ENCODE data around the gene DPM2. TPM values are rescaled to one million over a fixed set of nuclear protein-coding genes. Genes with fewer than 3 reads are reported as not detected.
A peak's percentile ranks its signal among the peaks of the same experiment; 100 is the strongest.

DPM2 gene
- polyA plus RNA-seq, 3 donors from 2014 or later = 48.0 to 79.7 (median 59.8) TPM

DNA sequence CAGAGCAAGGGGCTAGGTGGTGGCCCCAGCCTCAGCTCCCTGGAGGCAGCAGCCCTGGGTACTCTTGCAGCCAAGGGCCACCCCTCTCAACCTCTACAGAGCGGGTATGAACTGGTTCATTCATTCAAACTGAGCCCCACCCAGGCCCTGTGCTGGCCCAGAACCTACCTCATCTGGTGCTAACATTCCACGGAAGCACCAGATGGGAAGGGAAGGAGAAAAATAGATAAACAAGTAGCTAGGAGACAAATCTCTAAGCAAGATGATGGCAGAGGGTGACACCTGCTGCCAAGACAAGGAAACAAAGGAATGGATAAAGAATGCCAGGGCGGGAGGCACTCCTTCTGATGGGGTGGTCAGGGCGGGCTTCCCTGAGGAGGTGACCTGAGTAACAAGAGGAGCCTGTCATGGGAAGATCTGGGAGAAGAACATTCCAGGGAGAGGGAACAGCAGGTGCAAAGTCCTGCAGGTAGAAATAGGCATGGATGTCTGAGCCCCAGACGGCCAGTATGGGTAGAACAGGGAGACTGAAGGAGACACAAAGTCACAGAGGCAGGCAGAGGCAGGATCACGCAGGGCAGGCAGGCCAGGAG, 26.9 kb downstream of the DPM2 start:
- no peaks in the 10 kb centered on the region for H3K9me3 Mint-ChIP-seq
- DNase-seq = no peak
- H3K27me3 Mint-ChIP-seq (ENCODE audit: low read depth in 3 of 3) = peaks cover 7 to 11% (median 9%) of the 10 kb centered on the region in 3 donors
- H3K4me3 Mint-ChIP-seq = no peak overlapping the region
- peaks cover 8 to 25% (median 8%) of the 10 kb centered on the region in 3 donors for H3K36me3 Mint-ChIP-seq
- H3K4me1 Mint-ChIP-seq = peaks cover 22 to 29% of the 10 kb centered on the region in 2 donors
- H3K27ac Mint-ChIP-seq = peak overlapping the region in 3 of 6 donors; percentile 1 to 78 (median 58)

DNA sequence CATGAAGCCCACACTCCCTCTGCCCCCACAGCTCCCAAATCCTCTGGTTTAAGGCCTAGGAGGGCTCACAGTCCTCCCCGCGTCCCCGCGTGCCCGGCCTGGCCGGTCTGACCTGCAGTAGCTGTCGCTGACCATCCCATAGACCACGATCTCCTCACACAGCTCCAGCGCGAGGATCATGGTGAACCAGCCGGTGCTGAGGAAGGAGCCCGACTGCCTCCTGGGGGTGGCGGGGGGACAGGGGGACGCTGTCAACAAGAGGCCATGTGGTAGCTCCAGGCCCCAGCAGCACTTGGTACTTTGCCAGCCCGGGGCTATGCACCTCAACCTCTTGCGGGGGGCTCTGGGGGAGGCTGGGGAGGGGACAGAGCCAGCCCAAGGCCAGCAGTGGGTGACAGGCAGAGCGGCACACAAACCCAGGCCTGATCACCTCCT, 27.8 kb downstream of the DPM2 start:
- Mint-ChIP-seq H3K4me1 (peaks cover 26 to 31% of the 10 kb centered on the region in 2 donors), H3K9me3 (no peaks in the 10 kb centered on the region), H3K27ac (peak overlapping the region in 5 of 6 donors; percentile 29 to 84 (median 55)), H3K27me3 (ENCODE audit: low read depth in 3 of 3) (peaks cover 10 to 18% (median 18%) of the 10 kb centered on the region in 3 donors), H3K36me3 (peaks cover 8 to 25% (median 8%) of the 10 kb centered on the region in 3 donors), H3K4me3 (no peak overlapping the region)
- no peak for DNase-seq

DNA sequence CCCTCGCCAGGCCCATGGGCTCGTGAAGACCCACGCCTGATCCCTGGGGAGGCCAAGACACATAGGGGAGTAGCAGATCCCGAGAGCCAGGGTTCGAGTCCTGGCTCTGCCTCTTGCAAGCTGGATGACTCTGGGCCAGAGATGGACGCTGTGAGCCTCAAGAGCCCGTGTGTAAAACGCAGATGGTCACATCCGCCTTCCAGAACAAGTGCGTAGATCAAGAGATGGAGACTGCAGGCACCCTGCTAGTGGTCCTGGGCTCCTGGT, 29.1 kb downstream of the DPM2 start:
- H3K36me3 Mint-ChIP-seq = peaks cover 8 to 21% (median 8%) of the 10 kb centered on the region in 3 donors
- DNase-seq = no peak
- H3K27ac Mint-ChIP-seq = peak overlapping the region in 3 of 6 donors; percentile 35 to 99 (median 69)
- H3K4me1 Mint-ChIP-seq = peaks cover 39 to 44% of the 10 kb centered on the region in 2 donors
- H3K9me3 Mint-ChIP-seq = no peaks in the 10 kb centered on the region
- peaks cover 15 to 25% (median 24%) of the 10 kb centered on the region in 3 donors for H3K27me3 Mint-ChIP-seq (ENCODE audit: low read depth in 3 of 3)
- H3K4me3 Mint-ChIP-seq = no peak overlapping the region

- DNase-seq = no peak
- peaks cover 19 to 27% (median 27%) of the 10 kb centered on the region in 3 donors for H3K27me3 Mint-ChIP-seq (ENCODE audit: low read depth in 3 of 3)
- H3K4me3 Mint-ChIP-seq = no peak overlapping the region
- H3K9me3 Mint-ChIP-seq = no peaks in the 10 kb centered on the region
- peaks cover 44 to 49% of the 10 kb centered on the region in 2 donors for H3K4me1 Mint-ChIP-seq
- peak overlapping the region; percentile 99 to 100 (median 100) for H3K27ac Mint-ChIP-seq
- H3K36me3 Mint-ChIP-seq = peaks cover 8 to 20% (median 8%) of the 10 kb centered on the region in 3 donors
Observed at GRCh38 chr9:127907867-127908659, 29.6 kb downstream of the DPM2 start.

DNA sequence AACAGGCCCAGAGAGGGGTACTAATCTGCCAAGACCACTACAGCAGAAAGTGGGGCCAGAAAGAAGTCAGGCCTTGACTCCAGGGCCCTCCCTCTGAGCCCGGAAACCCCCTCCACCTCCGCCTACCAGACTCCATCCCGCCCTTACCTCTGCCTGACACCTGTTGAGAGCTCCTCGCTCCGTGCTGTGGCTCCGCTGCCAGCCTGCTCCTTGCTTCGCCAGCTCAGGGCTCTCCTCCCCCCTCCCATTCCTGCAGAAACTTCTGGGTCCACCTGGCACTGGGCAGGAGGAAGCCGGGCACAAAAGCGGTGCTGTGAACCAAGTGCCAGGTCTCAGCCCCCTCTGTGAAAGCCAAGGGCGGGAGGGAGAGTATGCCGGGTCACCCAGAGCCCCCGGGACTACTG, 31.9 kb downstream of the DPM2 start:
- H3K4me1 Mint-ChIP-seq = peaks cover 57 to 63% of the 10 kb centered on the region in 2 donors
- no peaks in the 10 kb centered on the region for H3K9me3 Mint-ChIP-seq
- peak overlapping the region; percentile 92 to 100 (median 94) for H3K4me3 Mint-ChIP-seq
- H3K36me3 Mint-ChIP-seq = peaks cover 3 to 6% (median 3%) of the 10 kb centered on the region in 3 donors
- peak; percentile 71 to 76 (median 75) for DNase-seq
- H3K27me3 Mint-ChIP-seq (ENCODE audit: low read depth in 3 of 3) = peaks cover 20 to 27% (median 27%) of the 10 kb centered on the region in 3 donors
- H3K27ac Mint-ChIP-seq = peak overlapping the region; percentile 99 to 100 (median 100)

- Mint-ChIP-seq H3K36me3 (peaks cover 0 to 3% (median 0%) of the 10 kb centered on the region in 3 donors), H3K4me3 (peak overlapping the region; percentile 92 to 100 (median 94)), H3K27ac (peak overlapping the region; percentile 99 to 100 (median 100)), H3K4me1 (peaks cover 57 to 62% of the 10 kb centered on the region in 2 donors), H3K9me3 (no peaks in the 10 kb centered on the region), H3K27me3 (ENCODE audit: low read depth in 3 of 3) (peaks cover 20 to 27% (median 27%) of the 10 kb centered on the region in 3 donors)
- peak; percentile 76 to 77 (median 76) for DNase-seq
Observed at GRCh38 chr9:127905004-127905728, 32.5 kb downstream of the DPM2 start.

DNA sequence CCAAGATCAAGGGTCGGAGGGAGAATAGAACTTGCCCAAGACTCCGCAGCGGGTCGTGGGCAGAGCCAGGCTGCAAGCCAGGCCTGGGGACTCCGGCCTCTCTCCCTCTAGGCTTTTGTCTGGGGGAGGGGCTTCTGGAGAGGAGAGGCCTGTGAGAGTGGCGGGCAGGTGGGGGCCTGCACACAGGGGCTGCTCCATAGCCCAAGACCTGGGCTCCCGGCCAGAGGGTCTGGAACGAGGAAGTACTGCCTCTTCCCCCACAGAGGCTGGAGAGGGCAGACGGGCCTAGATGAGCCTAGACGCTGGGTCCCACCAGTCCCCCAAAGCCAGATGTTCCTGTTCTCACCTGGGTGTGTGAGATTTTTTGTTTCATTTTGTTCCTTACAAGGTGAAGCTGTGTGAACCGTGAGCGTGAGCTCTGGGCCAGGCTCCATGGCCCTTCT, 33.1 kb downstream of the DPM2 start:
- H3K27me3 Mint-ChIP-seq (ENCODE audit: low read depth in 3 of 3) = peaks cover 23 to 27% (median 27%) of the 10 kb centered on the region in 3 donors
- DNase-seq = no peak
- H3K27ac Mint-ChIP-seq = peak overlapping the region; percentile 99 to 100 (median 100)
- peaks cover 0 to 3% (median 0%) of the 10 kb centered on the region in 3 donors for H3K36me3 Mint-ChIP-seq
- peak overlapping the region; percentile 92 to 100 (median 94) for H3K4me3 Mint-ChIP-seq
- H3K9me3 Mint-ChIP-seq = no peaks in the 10 kb centered on the region
- peaks cover 62 to 63% of the 10 kb centered on the region in 2 donors for H3K4me1 Mint-ChIP-seq

DNA sequence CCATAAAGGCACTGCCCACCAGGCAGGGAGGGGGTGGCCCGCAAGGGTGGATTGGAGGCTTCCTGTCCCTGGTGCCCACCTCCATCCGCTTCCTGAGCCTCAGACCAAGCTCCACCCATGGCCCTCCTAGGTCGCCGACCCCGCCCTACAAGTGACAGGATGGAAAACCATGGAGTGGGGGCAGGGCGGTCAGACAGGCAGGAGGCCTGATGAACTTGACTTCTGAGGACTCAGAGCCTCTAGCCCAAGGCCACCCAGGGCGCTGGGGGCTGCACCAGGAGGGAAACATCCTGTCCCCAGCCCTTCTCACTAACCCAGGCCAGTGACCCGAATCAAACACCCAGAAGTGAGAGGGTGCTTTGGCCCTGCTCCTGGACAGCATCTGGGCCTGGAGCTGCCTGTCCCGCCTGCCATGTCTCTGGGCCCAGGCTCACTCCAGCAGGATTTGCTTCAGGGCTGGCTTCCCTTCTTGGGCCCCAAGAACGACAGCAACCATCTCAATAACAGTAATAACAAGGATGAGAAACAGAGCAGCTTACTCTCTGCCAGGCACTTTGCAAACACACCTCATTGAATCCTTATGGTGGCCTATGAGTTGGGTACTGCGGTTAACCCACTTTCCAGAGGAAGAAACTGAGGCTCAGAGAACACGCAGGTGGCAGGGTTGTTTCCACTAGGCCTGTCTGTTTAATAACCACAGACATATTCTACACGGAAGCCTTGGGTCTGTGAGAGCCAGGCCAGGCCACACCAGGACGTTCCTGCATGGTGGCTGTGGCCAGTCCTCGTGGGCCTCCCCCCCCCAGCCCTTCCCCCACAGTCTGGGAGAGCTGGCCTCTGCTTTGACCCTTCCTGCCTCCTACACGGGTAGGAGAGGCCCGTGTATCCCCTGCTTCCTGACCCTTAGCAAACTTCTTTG, 33.8 kb downstream of the DPM2 start:
- peak overlapping the region; percentile 99 to 100 (median 100) for H3K27ac Mint-ChIP-seq
- peak; percentile 70 to 75 (median 72) for DNase-seq
- peaks cover 23 to 27% (median 27%) of the 10 kb centered on the region in 3 donors for H3K27me3 Mint-ChIP-seq (ENCODE audit: low read depth in 3 of 3)
- H3K4me3 Mint-ChIP-seq = peak overlapping the region; percentile 92 to 100 (median 94)
- peaks cover 62 to 63% of the 10 kb centered on the region in 2 donors for H3K4me1 Mint-ChIP-seq
- H3K36me3 Mint-ChIP-seq = peaks cover 0 to 3% (median 0%) of the 10 kb centered on the region in 3 donors
- no peaks in the 10 kb centered on the region for H3K9me3 Mint-ChIP-seq

DNA sequence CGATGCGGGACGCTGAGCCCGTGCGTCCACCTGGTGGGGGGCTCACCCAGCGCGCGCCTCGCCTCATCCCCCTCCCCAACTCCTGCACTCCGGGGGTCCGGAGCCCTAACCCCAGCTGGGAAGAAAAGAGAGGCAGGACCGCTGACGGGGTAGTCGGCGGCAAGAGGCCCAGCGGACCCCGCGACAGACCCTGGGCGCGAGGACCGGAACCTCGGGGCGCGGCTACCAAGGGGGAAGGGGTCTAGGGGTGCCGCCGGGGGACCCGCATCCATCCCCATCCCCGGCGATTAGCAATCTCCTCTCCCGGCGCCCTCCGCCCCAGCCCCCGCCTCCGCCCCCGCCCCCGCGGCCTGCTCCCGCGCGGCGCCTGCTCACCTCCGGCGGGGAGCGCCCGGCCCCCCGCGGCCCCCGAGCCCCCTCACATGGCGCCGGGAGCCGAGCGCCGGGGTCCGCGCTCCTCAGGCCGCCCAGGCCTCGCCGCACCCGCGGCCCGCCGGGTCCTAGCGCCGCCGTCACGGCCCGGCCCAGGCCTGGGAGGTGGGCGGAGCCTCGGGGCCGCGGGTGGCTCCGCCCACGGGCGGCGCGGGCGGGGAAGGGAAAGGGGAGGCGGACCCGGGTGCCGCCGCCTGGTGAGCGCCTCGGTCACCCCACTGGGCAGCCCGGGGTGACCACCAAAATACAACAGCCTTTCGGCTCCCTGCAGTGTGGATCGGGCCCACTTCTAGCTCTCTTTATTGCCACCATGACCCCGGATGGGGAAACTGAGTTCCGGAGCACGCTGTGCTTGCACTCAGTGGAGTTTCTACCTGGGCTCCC, 38.3 kb downstream of the DPM2 start, which contains the start of gene ST6GALNAC6:
Gene ST6GALNAC6 (minus strand): TSS at position 476 of the 816 bp plus-strand sequence. CDS start 1,622 bp downstream, outside the sequence.
- H3K27ac Mint-ChIP-seq = peak within 1 kb of the TSS; percentile 66 to 90 (median 88)
- no peaks in the 10 kb centered on the region for H3K9me3 Mint-ChIP-seq
- peak within 1 kb of the TSS; percentile 83 to 89 (median 87) for H3K4me3 Mint-ChIP-seq
- H3K36me3 Mint-ChIP-seq = peaks cover 14 to 22% (median 17%) of the 10 kb centered on the region in 3 donors
- peak; percentile 72 to 75 (median 72) for DNase-seq
- H3K4me1 Mint-ChIP-seq = peaks cover 64 to 66% of the 10 kb centered on the region in 2 donors
- H3K27me3 Mint-ChIP-seq (ENCODE audit: low read depth in 3 of 3) = peaks cover 6 to 12% (median 10%) of the 10 kb centered on the region in 3 donors

DNA sequence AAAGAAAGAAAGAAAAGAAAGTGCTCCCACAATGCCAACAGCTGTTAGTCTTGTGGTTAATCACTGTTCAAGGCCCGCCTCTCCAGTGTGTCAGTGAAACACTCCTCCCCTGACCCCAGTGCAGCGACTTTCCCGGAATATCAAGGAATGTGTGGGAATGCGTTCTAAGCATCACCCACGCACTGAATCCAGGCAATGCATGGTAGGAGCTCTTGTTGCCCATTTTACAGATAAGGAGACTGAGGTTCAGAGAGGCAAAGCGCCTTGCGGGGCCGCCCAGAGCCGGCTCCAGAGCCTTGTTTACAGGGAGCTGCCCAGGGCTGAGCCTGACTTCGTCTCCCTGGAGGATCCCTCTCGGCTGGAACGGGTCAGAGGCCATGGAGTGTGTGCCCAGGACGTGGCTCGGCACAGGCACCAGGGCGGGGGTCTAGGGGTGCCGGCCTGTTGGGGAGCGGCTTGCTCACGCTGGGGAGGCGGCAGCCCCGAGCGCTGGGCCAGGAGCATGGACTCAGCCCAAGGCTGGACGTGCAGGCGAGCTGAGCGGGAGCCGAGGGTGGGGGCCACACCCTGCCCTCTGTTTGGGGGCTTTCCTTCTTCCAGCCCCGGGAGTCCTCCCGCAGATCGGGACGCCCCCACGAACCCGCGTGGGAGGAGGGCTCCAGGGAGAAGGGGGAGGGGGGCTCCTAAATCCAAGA, 39.1 kb downstream of the DPM2 start:
- peaks cover 21 to 30% (median 24%) of the 10 kb centered on the region in 3 donors for H3K36me3 Mint-ChIP-seq
- no peak for DNase-seq
- no peaks in the 10 kb centered on the region for H3K9me3 Mint-ChIP-seq
- H3K27me3 Mint-ChIP-seq (ENCODE audit: low read depth in 3 of 3) = peaks cover 3 to 7% (median 3%) of the 10 kb centered on the region in 3 donors
- peak overlapping the region; percentile 83 to 89 (median 87) for H3K4me3 Mint-ChIP-seq
- H3K27ac Mint-ChIP-seq = peak overlapping the region; percentile 57 to 90 (median 88)
- H3K4me1 Mint-ChIP-seq = peaks cover 59 to 66% of the 10 kb centered on the region in 2 donors

DNA sequence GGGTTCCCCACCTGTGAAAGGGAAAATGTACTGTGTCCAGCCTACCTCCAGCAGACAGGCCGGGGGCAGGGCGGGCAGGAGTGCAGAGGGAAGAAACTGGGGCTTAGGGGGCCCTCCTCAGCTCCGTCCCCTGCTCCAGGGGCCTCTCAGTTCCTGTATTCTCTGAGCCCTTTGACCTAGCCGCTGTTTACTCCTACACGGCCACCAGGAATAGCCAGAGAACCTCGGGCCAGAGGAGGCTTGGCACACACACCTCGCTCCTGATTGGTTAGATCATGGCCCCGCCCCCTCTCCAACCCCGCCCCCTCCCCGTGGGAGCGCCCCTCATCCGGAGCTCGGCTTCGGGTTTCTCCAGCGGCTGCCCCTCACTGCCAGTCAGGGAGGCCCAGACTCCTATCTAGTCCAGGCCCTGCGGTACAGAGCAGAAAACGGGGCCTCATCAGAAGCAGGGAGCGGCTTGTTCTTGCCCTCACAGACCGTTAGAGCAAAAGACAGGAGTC, 40.4 kb downstream of the DPM2 start:
- peaks cover 0 to 2% (median 1%) of the 10 kb centered on the region in 3 donors for H3K27me3 Mint-ChIP-seq (ENCODE audit: low read depth in 3 of 3)
- H3K36me3 Mint-ChIP-seq = peaks cover 34 to 43% (median 38%) of the 10 kb centered on the region in 3 donors
- H3K4me3 Mint-ChIP-seq = peak overlapping the region; percentile 62 to 71 (median 65)
- peaks cover 0 to 2% (median 0%) of the 10 kb centered on the region in 6 donors for H3K9me3 Mint-ChIP-seq
- H3K4me1 Mint-ChIP-seq = peaks cover 53 to 68% of the 10 kb centered on the region in 2 donors
- H3K27ac Mint-ChIP-seq = peak overlapping the region in 5 of 6 donors; percentile 40 to 76 (median 66)
- DNase-seq = peak in 2 of 3 donors; percentile 28 to 34
